Skeletal muscle satellite cell (primary cell): Measurements from ENCODE around the gene ENGASE.

Experiments used
- H3K27me3 ChIP-seq: 2 replicates; pipeline ENCODE4 v1.7.0; 2013; ENCODE audit warnings: low read length; ENCODE audit not compliant: control insufficient read depth, insufficient read depth
- H3K36me3 ChIP-seq: 2 replicates; pipeline ENCODE4 v1.7.0; 2013; ENCODE audit warnings: mild to moderate bottlenecking, control low read depth, low read length; ENCODE audit not compliant: insufficient read depth
- H3K4me1 ChIP-seq: 2 replicates; pipeline ENCODE4 v1.7.0; 2013; ENCODE audit warnings: low read length; ENCODE audit not compliant: control insufficient read depth, insufficient read depth
- H3K4me2 ChIP-seq: 2 replicates; pipeline ENCODE4 v1.7.0; 2013; ENCODE audit warnings: mild to moderate bottlenecking, low read length
- H3K4me3 ChIP-seq: 2 replicates; pipeline ENCODE4 v1.7.0; 2013; ENCODE audit warnings: low read length
- H3K9ac ChIP-seq: 2 replicates; pipeline ENCODE4 v1.7.0; 2013; ENCODE audit warnings: mild to moderate bottlenecking, low read depth, low read length, moderate library complexity
- H3K9me3 ChIP-seq: replicated peaks from 2 replicates; pipeline ENCODE4 v1.7.0; 2013; ENCODE audit warnings: mild to moderate bottlenecking, control low read depth, low read length

The ENGASE gene

DNA sequence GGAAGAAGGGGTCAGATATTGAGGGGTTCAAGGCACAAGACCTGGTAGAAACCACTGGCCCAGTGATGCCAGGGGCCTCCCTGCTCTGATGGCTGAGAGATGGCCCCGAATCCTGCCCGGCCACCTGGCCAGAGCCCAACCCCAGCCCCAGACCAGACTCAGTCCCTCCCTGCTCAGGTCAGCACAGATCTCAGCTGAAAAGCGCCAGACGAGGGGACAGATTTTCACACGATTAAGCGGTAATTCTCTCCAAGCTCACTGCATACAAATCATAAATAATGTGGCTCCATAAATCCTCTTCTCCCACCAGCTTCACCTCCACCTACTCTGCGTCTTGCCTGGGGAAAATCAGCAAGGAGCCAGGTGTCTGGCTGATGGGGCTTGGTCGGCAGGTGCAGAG, 57.1 kb downstream of the ENGASE start:
- Histone ChIP-seq H3K4me1 (no peaks in the 10 kb centered on the region), H3K36me3 (no peaks in the 10 kb centered on the region), H3K9ac (no peak overlapping the region), H3K27me3 (peaks cover 74% of the 10 kb centered on the region), H3K9me3 (no peaks in the 10 kb centered on the region), H3K4me3 (no peak overlapping the region), H3K4me2 (no peak overlapping the region)

DNA sequence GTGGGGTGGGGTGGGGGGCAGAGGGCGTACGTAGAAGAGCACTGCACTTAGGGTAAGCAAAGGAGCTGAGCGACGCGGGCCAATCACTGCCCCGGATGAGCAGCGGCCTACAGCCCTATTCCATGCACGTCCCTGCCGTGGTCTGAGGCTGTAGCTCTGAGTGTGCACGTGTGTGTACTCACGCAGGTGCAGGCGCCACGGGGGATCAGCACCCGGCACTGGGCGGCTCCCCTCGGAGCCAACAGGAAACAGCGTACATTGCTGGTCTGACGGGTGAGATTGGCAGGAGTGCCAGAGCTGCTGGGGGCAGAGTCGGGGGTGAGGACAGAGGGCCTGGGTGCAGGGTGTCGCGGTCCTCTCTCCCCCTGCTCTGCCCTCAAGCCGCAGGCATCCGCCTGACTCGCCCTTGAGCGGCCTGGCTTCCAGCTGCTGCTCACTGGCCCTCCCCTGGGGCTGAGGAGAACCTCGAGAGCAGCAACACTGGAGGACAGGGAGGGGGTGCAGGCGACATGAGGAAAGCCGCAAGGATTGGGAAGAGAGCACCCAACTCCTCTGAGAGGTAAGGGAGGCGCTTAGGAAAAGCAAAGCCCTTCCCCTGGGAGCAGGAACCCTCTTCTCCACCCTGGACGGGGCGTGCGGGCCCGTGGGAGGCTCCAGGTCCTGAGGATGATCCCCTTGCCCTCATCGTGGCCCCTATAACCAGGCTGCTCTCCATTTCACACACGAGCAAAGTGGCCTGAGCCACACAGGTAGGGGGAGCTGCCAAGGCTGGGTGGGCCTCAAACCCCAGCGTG, 57.8 kb downstream of the ENGASE start:
- H3K4me1 ChIP-seq: no peaks in the 10 kb centered on the region
- H3K9me3 ChIP-seq: no peaks in the 10 kb centered on the region
- no peak overlapping the region for H3K4me2 ChIP-seq
- no peak overlapping the region for H3K4me3 ChIP-seq
- no peaks in the 10 kb centered on the region for H3K36me3 ChIP-seq
- H3K27me3 ChIP-seq: peaks cover 74% of the 10 kb centered on the region
- no peak overlapping the region for H3K9ac ChIP-seq

DNA sequence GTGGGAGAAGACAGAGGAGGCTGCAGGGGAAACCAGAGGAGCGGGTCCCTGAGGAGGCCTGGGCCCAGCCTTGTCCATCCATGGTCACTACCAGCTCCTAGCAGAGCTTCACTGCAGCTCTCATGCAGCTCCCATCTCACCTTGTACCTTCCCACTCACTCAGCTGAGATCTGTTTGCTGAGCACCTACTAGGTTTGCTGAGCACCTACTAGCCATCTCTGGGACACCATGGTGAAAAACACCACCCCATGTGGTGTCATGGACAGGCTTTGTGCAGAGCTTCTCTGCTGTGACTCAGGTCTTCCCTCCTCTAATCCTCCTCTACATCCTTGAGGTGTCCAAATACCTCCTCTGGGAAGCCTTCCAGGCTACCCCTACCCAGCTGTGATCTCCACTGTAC, 58.6 kb downstream of the ENGASE start:
- Histone ChIP-seq H3K4me2 (no peak overlapping the region), H3K9ac (no peak overlapping the region), H3K27me3 (peaks cover 74% of the 10 kb centered on the region), H3K36me3 (no peaks in the 10 kb centered on the region), H3K9me3 (no peaks in the 10 kb centered on the region), H3K4me3 (no peak overlapping the region), H3K4me1 (no peaks in the 10 kb centered on the region)

DNA sequence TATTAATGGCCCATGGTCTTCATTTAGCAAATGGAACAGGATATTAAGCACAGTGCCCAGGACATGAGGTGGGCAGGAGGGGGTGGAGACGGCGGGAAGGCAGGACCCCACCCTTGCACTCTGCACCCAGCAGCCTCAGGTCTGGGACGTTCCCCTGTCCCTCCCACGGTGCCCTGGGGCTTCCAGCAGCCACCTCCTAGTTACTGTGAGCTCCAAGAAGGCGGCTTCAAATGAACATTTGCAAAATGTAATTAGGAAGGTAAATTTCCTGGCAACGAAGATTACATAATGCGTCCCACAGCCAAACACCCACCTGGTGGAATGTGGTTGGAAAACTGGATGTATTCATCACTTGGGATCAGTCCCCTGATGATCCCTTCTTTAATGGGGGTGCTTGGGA, 59.4 kb downstream of the ENGASE start:
- H3K36me3 ChIP-seq: no peaks in the 10 kb centered on the region
- no peak overlapping the region for H3K9ac ChIP-seq
- H3K4me2 ChIP-seq: no peak overlapping the region
- H3K9me3 ChIP-seq: no peaks in the 10 kb centered on the region
- H3K4me1 ChIP-seq: no peaks in the 10 kb centered on the region
- H3K4me3 ChIP-seq: no peak overlapping the region
- H3K27me3 ChIP-seq: peaks cover 69% of the 10 kb centered on the region

DNA sequence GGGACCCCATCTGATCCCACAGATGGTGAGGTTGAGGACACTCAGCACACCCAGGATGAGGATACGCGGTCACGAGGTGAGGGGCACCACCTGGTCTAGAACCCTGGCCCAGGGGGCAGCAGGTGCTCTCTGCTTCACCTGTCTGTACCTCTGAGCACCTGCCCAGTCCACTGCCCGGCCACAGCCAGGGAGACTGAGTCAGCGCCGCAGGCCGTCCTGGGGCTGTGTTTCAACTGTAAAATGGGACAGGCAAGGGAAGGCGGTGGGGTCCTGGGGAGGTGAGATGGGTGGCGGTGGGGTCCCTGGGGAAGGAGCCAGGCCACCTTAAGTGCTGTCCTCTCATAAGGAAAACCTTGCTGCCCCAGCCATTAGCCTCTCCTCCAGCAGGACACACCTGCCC, 60.4 kb downstream of the ENGASE start:
- H3K4me2 ChIP-seq: no peak overlapping the region
- H3K36me3 ChIP-seq: no peaks in the 10 kb centered on the region
- H3K27me3 ChIP-seq: peaks cover 69% of the 10 kb centered on the region
- H3K4me3 ChIP-seq: no peak overlapping the region
- H3K9ac ChIP-seq: no peak overlapping the region
- H3K9me3 ChIP-seq: no peaks in the 10 kb centered on the region
- H3K4me1 ChIP-seq: no peaks in the 10 kb centered on the region

DNA sequence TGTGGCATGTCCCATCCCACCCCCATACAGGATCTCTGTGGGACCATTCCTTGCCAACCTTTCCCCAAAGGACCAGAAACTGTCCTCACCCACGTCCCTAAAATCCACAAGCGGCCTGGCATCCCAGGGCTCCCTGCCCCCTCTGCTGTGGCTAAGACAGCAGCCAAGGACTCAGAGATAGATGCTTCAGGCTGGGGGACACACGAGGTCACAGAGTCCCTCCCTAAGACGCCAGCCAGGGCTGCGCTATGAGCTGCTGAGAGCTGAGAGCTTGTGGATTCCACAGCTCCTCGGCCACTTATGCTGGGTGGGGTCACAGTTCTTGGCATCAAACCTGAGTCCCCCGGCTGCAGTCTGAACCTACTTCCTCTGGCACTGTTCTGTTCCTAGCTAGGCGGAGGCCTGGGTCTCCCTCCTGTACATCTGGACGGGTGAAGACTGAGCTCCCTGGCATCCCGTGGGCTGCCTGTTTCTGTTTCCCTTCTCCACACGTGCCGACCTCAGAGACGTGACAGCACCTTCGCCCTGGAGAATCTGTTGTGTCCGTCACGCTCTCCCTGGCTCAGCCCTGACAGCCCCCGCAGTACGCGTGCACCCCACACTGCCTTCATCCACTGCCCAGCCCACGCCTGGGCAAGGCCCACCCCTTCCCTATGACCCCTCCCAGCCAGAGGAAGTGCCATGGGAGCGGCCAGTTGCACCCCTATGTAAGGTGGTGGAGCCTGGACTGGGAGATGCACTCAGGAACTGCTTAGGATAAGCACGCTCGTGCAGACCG, 61.2 kb downstream of the ENGASE start:
- no peaks in the 10 kb centered on the region for H3K36me3 ChIP-seq
- H3K4me1 ChIP-seq: no peaks in the 10 kb centered on the region
- H3K9me3 ChIP-seq: no peaks in the 10 kb centered on the region
- no peak overlapping the region for H3K4me3 ChIP-seq
- H3K9ac ChIP-seq: no peak overlapping the region
- H3K27me3 ChIP-seq: peaks cover 70% of the 10 kb centered on the region
- no peak overlapping the region for H3K4me2 ChIP-seq
